ENCODE measurements around the gene TRPM2. TPM values are rescaled to one million over a fixed set of nuclear protein-coding genes. Genes with fewer than 3 reads are reported as not detected.

TRPM2 gene
- total and polyA plus RNA-seq, 12 donors = 0.34 to 8.5 (median 1.2) TPM

- intact Hi-C loops (cut with DNase I) = loop anchor here in 1 of 10 donors (10.0 kb wide), 1 partner anchor 123 kb away; no protein-coding TSS in a partner anchor
- Histone ChIP-seq H3K27me3 (peaks cover 12 to 57% (median 42%) of the 10 kb centered on the region in 7 donors), H3K4me1 (peaks cover 0 to 65% (median 0%) of the 10 kb centered on the region in 9 donors), H3K4me3 (no peak overlapping the region), H3K27ac (no peak overlapping the region), H3K36me3 (no peaks in the 10 kb centered on the region), H3K9me3 (no peaks in the 10 kb centered on the region)
- ATAC-seq = no peak
- no peak for TF ChIP-seq CTCF (IDR thresholded peaks at IDR 0.05)
- DNase-seq = no peak
- WGBS, 2 donors = 81 to 83% methylated on average over 18 of the region's 18 CpGs
Measured at GRCh38 chr21:44351535-44352252, 1.7 kb upstream of the TRPM2 start.

GRCh38 chr21:44352253-44352860, 1.1 kb upstream of the TRPM2 start:
- ATAC-seq = no peak
- H3K9me3 ChIP-seq = no peaks in the 10 kb centered on the region
- 76 to 81% methylated on average over 17 of the region's 17 CpGs for WGBS, 2 donors
- H3K27me3 ChIP-seq = peaks cover 12 to 57% (median 42%) of the 10 kb centered on the region in 7 donors
- H3K27ac ChIP-seq = peak overlapping the region in 5 of 10 donors; percentile 25 to 89 (median 46)
- intact Hi-C loops (cut with DNase I) = loop anchor here in 1 of 10 donors (10.0 kb wide), 1 partner anchor 122 kb away; no protein-coding TSS in a partner anchor
- no peak for DNase-seq
- TF ChIP-seq CTCF (IDR thresholded peaks at IDR 0.05) = no peak
- H3K4me3 ChIP-seq = no peak overlapping the region
- peaks cover 0 to 2% (median 0%) of the 10 kb centered on the region in 9 donors for H3K36me3 ChIP-seq
- peaks cover 0 to 71% (median 0%) of the 10 kb centered on the region in 9 donors for H3K4me1 ChIP-seq

- peak overlapping the region in 5 of 10 donors; percentile 10 to 89 (median 25) for H3K27ac ChIP-seq
- intact Hi-C loops (cut with DNase I) = loop anchor here in 1 of 10 donors (10.0 kb wide), 1 partner anchor 121 kb away; no protein-coding TSS in a partner anchor
- no peak for DNase-seq
- TF ChIP-seq CTCF (IDR thresholded peaks at IDR 0.05) = no peak
- no peaks in the 10 kb centered on the region for H3K9me3 ChIP-seq
- peak overlapping the region in 6 of 10 donors; percentile 10 to 61 (median 32) for H3K4me3 ChIP-seq
- 61 to 69% methylated on average over 8 of the region's 8 CpGs for WGBS, 2 donors
- peak in 1 of 8 donors; percentile 27 for ATAC-seq
- peaks cover 0 to 11% (median 0%) of the 10 kb centered on the region in 9 donors for H3K36me3 ChIP-seq
- peaks cover 12 to 49% (median 34%) of the 10 kb centered on the region in 7 donors for H3K27me3 ChIP-seq
- H3K4me1 ChIP-seq = peaks cover 0 to 71% (median 0%) of the 10 kb centered on the region in 9 donors
Measured at GRCh38 chr21:44354001-44354405, 582 bp downstream of the TRPM2 start.

Measured in heart right ventricle (tissue), 16 donors.